ENCODE measurements around the gene FGR.
A peak's percentile ranks its signal among the peaks of the same experiment; 100 is the strongest.

FGR gene

GRCh38 chr1:27615346-27616192 is 19.4 kb downstream of the FGR start:
- DNase-seq, result no peak

DNA sequence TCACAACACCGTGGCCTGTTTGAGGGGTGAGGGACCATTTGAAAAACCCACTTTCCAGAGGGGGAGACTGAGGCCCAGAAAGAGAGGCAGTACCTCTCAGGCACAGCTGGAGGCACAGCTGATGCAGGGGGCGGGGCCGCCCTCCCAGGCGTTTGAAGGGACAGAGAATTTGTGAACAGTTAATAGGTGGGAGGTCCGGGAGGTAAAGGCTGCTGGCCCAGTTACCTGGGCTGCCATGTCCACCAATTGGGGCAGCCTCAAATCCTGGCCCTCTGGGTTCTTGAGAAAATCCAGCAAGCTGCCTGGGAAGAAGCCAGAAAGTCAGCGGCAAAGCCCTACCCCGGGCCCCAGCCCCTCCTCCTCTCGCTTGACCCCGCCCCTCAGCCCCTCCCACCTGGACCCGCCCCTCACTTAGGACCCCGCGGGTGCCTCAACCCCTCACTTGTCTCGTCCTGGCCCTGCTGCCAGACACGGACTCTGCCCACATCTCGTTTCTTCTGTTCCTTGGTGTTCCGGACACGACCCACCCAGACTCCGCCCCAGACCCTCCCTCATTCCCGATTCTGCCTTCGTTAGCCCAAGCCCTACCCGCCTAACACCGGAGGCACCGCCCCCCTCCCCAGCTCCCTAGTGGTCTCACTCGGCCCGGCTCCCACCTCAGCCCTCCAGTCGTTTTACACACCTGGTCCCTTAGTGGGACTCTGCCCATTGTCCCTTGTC is 20.2 kb downstream of the FGR start:
- no peak for DNase-seq

GRCh38 chr1:27614043-27614624 is 20.9 kb downstream of the FGR start:
- DNase-seq, result no peak

- DNase-seq, result no peak
Observed at GRCh38 chr1:27612718-27613117, 22.3 kb downstream of the FGR start.

DNA sequence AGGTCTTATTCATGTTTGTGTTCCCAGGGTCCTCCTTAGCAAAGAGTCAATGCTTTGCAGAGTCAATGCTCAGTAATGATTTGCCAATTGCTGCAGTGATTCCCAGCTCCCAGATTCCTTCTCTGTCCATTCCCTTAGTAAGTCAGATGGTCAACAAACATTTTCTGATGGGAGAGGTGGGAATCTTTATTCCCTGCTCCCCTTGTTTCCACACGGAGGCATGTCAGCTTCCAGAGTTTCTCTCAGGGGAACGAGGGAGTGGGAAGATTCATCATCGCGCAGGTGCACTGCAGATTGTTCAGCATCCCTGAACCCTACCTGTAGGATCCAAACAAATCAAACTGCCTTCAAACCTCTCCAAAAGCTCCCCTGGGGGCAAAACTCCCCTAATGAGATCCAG is 23.5 kb downstream of the FGR start:
- DNase-seq, result no peak

DNA sequence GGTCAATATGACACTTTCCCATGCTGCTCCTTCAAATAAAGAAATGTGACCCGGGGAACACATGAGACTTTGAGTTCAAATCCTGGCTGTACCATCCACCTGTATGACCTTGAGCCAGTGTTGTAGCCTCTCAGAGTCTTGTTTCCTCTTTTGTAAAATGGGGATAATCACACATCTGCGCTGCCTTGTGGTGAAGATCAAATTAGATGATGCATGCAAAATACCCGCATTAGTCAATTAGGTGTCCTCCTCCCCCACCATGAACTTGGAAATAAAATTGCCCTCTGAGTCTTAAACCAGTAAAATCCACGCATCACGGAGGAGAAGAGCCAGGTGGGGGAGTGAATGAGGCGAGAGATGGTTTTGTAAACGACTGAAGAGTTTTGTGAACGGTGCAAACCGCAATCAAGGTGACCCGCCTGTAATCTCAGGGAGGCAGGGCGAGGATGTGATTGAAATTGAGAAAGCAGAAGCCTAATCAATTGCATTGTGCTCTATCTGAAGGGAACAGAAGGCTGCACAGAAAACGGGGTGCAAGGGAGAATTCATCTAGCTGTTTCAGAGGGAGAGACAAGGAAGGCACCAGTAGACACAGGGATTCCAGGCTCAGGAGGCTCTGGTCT is 25.3 kb downstream of the FGR start:
- no peak for DNase-seq

- no peak for DNase-seq
Observed at GRCh38 chr1:27609210-27609555, 25.8 kb downstream of the FGR start.

DNA sequence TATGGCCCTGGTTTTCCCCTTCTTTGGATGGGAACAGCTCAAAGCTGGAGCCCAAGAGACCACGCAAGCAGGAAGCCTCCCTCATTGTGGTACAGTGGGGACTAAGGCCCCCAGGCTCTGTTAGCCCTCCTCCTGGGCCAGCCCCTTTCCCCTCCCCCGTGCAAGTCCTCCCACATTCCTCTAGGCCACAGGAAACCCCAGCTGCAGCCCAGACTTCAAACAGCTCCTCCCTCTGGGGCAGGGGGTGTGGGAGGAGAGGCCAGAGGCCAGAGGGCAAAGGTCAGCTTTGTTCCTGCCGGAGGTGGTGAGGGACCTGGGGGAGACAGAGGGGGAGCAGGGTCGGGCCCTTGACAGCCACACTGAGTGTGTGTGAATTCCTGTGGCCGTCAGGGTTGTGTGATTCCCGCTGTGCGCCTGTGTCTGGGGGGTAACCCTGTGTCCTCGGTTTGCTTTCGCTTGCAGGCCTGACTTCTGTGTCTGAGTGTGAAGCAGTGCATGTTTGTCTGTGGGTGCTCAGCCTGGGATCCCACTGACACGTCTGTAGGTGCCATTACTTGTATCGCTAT is 27.7 kb downstream of the FGR start:
- no peak for DNase-seq

- DNase-seq, result no peak
Observed at GRCh38 chr1:27606708-27607238, 28.2 kb downstream of the FGR start.

DNA sequence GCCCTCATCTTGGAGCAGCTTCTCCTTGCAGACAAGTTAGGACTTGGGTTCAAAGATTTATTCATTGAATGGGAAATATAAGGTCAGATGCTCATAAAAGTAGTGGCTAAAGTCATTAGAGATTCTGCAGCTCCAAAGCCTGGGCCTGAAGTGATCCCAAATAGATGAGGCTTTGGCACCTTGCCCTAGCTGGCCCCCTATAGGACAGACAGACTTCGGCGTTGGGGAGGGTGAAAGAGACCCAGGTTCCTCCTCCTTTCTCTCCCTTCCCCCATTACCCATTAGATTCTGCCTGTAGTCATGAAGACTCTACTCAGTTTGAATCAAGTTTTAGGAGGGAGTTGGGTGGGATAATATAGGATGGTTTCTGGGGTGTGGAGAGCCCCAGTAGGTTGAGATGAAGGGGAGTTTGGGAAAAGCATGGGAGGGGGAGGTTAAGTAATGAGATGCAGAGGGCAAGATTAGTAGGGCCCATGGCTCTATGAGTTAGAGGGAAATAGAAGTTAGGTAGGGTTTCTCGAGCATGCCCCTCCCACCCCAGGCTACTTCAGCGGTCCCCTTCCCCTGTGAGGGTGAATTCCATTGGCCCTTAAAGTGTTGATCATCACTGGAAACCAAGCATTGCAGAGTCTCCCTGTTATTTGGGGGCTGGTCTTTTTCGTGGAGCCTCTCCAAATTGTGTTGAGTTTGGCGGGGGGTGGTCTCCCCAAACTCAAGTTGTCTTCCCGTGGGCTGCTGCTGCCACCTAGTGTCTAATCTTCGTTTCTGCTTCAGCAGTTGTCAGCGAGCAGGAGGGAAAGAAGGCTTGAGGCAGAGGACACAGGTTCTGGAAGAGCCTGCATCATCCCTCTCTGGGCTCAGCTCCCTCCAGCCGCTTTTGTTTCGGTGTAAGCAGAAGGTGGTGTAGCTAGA is 28.9 kb downstream of the FGR start:
- DNase-seq, result peak; percentile 32

DNA sequence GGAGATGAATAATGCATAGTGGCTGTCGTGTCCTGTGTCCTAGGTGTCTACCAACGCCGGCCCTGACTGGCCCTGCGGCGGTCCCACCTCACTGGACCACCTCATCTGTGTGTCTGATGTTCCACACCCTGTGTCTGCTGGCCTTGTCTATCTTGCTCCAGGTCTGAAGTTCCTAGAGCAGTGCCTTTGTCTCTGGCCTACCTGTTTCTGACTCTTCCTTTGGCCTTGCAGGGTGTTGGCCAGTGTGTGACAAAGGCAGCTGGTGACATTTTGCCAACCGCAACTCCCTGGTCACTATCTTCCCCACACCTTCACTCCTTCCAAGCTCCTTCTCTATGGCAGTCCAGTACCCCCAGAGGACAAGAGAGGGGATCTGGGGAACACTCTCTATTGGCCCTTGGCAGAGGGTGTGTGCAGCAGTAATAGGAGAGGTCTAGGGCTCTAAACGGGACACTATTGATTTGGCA is 29.7 kb downstream of the FGR start:
- no peak for DNase-seq

DNA sequence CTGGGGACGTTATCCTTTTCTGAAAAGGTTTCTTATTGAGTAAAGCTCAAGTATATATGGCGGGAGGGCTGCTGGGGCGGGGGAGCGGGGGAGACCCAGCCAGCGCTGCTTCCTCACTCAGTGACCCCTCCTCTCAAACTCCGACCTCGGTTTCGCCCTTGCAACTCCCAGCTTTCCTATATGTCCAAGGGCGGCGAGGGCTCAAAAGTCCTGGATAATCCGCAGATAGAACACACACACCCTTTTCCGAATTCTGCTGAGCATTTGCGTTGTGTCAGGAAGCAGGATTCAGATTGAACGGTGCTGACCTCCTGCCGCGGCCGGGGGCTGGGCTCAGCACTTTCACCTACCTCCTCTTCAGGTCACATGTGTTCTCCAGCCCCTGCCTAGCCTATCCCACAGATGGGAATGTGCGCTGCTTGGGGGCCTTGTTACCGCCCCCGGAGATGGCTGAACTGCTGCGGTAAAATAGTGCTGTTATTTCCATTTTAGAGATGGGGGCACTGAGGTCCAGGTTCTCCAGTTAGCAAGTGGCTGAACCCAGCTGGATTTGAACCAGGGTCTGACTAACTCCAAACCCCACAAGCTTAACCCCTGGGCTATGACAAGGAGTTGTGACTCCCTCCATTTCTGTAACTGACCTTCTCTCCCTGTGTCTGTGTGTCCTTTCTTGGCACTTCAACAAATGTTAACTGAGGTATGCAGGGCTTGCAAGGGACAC is 30.2 kb downstream of the FGR start:
- DNase-seq, result no peak

- DNase-seq, result peak; percentile 85
Observed at GRCh38 chr1:27603681-27604578, 31.1 kb downstream of the FGR start, which contains the start of gene AHDC1. AHDC1 (minus strand) TSS chr1:27604144; CDS start chr1:27552115, 52,029 bp downstream.

DNA sequence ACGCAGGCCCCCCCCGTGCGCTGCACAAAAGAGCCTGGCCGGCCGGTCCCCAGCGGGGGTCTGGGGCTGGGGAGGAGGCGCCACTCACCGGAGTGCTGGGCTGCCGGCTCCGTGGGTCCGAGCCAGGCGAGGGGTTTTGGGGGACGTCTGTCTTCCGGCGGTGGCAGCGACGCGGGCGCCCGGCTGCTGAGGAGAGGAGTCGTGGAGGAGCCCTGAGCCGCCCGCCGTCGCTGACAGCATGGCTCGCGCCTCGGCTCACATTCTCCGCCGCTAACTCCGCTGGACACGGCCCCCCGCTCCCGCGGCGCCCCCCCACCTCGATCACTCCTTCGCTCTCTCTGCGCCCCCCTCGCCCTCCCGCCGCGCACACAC is 31.7 kb downstream of the FGR start:
- no peak for DNase-seq

GRCh38 chr1:27602462-27603308 is 32.3 kb downstream of the FGR start:
- DNase-seq, result peak; percentile 20

GRCh38 chr1:27601771-27602461 is 33.1 kb downstream of the FGR start:
- DNase-seq, result no peak

- DNase-seq, result no peak
Observed at GRCh38 chr1:27601321-27601770, 33.6 kb downstream of the FGR start.

GRCh38 chr1:27600498-27601175 is 34.3 kb downstream of the FGR start:
- no peak for DNase-seq

Data from activated effector memory CD4-positive, alpha-beta T cell treated with Interleukin-2 at 50 U/mL for 16 hours (primary cell).